Measurements from ENCODE around the gene ACAP3. TPM values are rescaled to one million over a fixed set of nuclear protein-coding genes. Genes with fewer than 3 reads are reported as not detected.

Gene ACAP3
- total and polyA plus RNA-seq, 2 donors (not counting 3 experiments of a cell fraction or from before 2014, with no cell fraction given), result 27.8 to 39.0 TPM

DNA sequence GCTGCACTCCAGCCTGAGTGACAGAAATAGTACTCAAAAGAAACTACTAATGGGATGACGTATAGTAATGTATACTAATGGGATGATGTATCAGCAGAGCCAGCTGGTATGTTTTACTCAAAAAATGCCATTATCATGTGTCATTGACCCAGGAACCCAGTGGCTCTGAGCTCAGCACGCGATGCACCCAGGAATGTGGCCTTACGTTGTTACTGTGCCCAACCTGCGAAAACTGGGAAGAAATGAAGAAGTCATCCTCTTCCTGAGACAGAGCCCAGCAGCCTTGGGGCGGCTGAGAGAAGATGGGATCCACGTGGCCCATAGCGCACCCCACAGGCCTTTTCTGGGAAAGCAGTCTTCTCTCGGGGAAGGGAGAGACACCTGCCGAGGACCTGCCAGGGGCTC, 42.9 kb downstream of the ACAP3 start:
- DNase-seq (ENCODE audit: low read depth, low spot score), result peak; percentile 28
- BruUV-seq (replicated peaks), result no TSS peak
- H3K79me2 ChIP-seq (ENCODE audit: control insufficient read depth, insufficient read depth, low read length), result peaks cover 40% of the 10 kb centered on the region
- peak; percentile 55 for FAIRE-seq
- intact Hi-C loops (cut with micrococcal nuclease) (loop anchor here (1.0 kb wide), 1 partner anchor 143 kb away; no protein-coding TSS in a partner anchor), dilution Hi-C loops (cut with MboI; ENCODE audit: extremely low pct_ligation_motif_present, low sequenced_read_pairs) (no loop called here)
- H3K36me3 ChIP-seq (ENCODE audit: control insufficient read depth in 2 of 2, extremely low read depth in 1 of 2, insufficient read depth in 2 of 2, low read length in 2 of 2), result peaks cover 9 to 33% of the 10 kb centered on the region in 2 experiments
- H3K4me2 ChIP-seq (ENCODE audit: insufficient read depth, low read length), result no peak overlapping the region
- H4K20me1 ChIP-seq (replicated peaks; ENCODE audit: control insufficient read depth, extremely low read depth, insufficient read depth, low read length), result no peaks in the 10 kb centered on the region
- peaks cover 24% of the 10 kb centered on the region for H3K4me1 ChIP-seq (ENCODE audit: control insufficient read depth, extremely low read depth, insufficient read depth, low read length)
- TF ChIP-seq FOS (IDR thresholded peaks at IDR 0.05; ENCODE audit: borderline replicate concordance, insufficient read depth, low read length), result no peak
- no peak for TF ChIP-seq MYC (IDR thresholded peaks at IDR 0.05; ENCODE audit: low read depth, low read length)
- no peak for TF ChIP-seq GATA2 (IDR thresholded peaks at IDR 0.05; ENCODE audit: insufficient read depth, insufficient read length, low read depth, low read length)
- TF ChIP-seq EZH2 (IDR thresholded peaks at IDR 0.05; ENCODE audit: borderline replicate concordance, low read depth, low read length, severe bottlenecking), result no peak
- no peak for TF ChIP-seq POLR2A (IDR thresholded peaks at IDR 0.05; ENCODE audit: low read depth, low read length)
- TF ChIP-seq, protein P1, sequence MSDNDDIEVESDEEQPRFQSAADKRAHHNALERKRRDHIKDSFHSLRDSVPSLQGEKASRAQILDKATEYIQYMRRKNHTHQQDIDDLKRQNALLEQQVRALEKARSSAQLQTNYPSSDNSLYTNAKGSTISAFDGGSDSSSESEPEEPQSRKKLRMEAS (IDR thresholded peaks at IDR 0.05; ENCODE audit: insufficient read depth, insufficient read length), result no peak
- peak; percentile 31 to 39 for TF ChIP-seq CTCF (IDR thresholded peaks at IDR 0.05; ENCODE audit: extremely low read depth in 1 of 2, insufficient read depth in 1 of 2, low read depth in 1 of 2, low read length in 2 of 2)
- peak; percentile 69 for TF ChIP-seq POLR2AphosphoS5 (IDR thresholded peaks at IDR 0.05; ENCODE audit: insufficient read depth, low read depth, low read length)
- TF ChIP-seq JUN (IDR thresholded peaks at IDR 0.05; ENCODE audit: borderline replicate concordance, insufficient read depth, insufficient read length, low read depth), result peak; percentile 41
- ChIA-PET POLR2A (no interaction called here), CTCF (interaction anchor here (1.0 to 4.6 kb wide), 3 partner anchors 14 to 143 kb away, joined by 3 to 25 read pairs (median 4); no protein-coding TSS in a partner anchor)
- H2AFZ ChIP-seq (ENCODE audit: low read depth, low read length), result no peak overlapping the region
- no peaks in the 10 kb centered on the region for H3K27me3 ChIP-seq (ENCODE audit: control insufficient read depth in 2 of 2, insufficient read depth in 2 of 2, low read length in 2 of 2)
- no peaks in the 10 kb centered on the region for H3K9me1 ChIP-seq (replicated peaks; ENCODE audit: control insufficient read depth, extremely low read depth, insufficient read depth, low read length)
- no peak overlapping the region for H3K4me3 ChIP-seq (replicated peaks in 1 of 3; ENCODE audit: insufficient read depth in 1 of 3, low read depth in 1 of 3, low read length in 3 of 3)
- peak overlapping the region; percentile 12 for H3K9ac ChIP-seq (replicated peaks; ENCODE audit: extremely low read depth, insufficient read depth, low read length)
- peak overlapping the region; percentile 85 for H3K27ac ChIP-seq (ENCODE audit: insufficient read depth, low read depth, low read length)
- no peaks in the 10 kb centered on the region for H3K9me3 ChIP-seq (replicated peaks; ENCODE audit: control insufficient read depth, insufficient read depth, low read length)

Measured in endothelial cell of umbilical vein (primary cell).